Muscle of leg (tissue), 11 donors: ENCODE measurements around the gene RHEB. TPM values are rescaled to one million over a fixed set of nuclear protein-coding genes. Genes with fewer than 3 reads are reported as not detected.

ENCODE experiments used
- DNase-seq: peaks from one replicate; pipeline ENCODE4 v3.0.0; 2013
- H3K27ac ChIP-seq: one replicate; pipeline ENCODE4 v1.5.1; 2013; ENCODE audit warnings: mild to moderate bottlenecking, low read length, control low read depth
- H3K27me3 ChIP-seq: one replicate; pipeline ENCODE4 v1.6.1; 2013; ENCODE audit warnings: low read length; ENCODE audit not compliant: control insufficient read depth, insufficient read depth
- H3K36me3 ChIP-seq: one replicate; pipeline ENCODE4 v1.6.1; 2013; ENCODE audit warnings: low read length; ENCODE audit not compliant: control insufficient read depth, insufficient read depth
- H3K4me1 ChIP-seq: one replicate; pipeline ENCODE4 v1.6.1; 2013; ENCODE audit warnings: low read length; ENCODE audit not compliant: control insufficient read depth, insufficient read depth
- H3K4me3 ChIP-seq: one replicate; pipeline ENCODE4 v1.5.1; 2013; ENCODE audit warnings: low read length, control low read depth
- H3K9me3 ChIP-seq: replicated peaks from 2 replicates; pipeline ENCODE4 v1.6.1; 2013; ENCODE audit warnings: low read depth, low read length; ENCODE audit not compliant: control insufficient read depth
- WGBS: methylation state at CpG from one replicate; pipeline ENCODE4 v1.1.5; 2013; ENCODE audit warnings: missing lambda C conversion rate; ENCODE audit not compliant: insufficient coverage; 5-methylcytosine and 5-hydroxymethylcytosine counted together
- polyA plus RNA-seq, 8 donors: library from polyadenylated mRNA; unstranded; fragments of 120-200 nt; gene quantifications; one replicate each; pipeline versions ENCODE4 v1.2.1 to v1.2.3, GENCODE V29; 2013; ENCODE audit warnings: inconsistent platforms in 1 of 8, low replicate concordance in 1 of 8; ENCODE audit not compliant: insufficient read length in 8 of 8, insufficient read depth in 1 of 8
- total RNA-seq: library from RNA; stranded (reverse); fragments of 120-200 nt; gene quantifications from one replicate; pipeline ENCODE4 v1.2.4, GENCODE V29; 2013

RHEB gene
- total and polyA plus RNA-seq, 9 donors: 75.6 to 101 (median 83.6) TPM

GRCh38 chr7:151428378-151429236 is 91.1 kb downstream of the RHEB start:
- H3K4me1 ChIP-seq: peaks cover 33% of the 10 kb centered on the region
- H3K27me3 ChIP-seq: peaks cover 4% of the 10 kb centered on the region
- H3K27ac ChIP-seq: peak overlapping the region; percentile 24
- H3K9me3 ChIP-seq: no peaks in the 10 kb centered on the region
- H3K36me3 ChIP-seq: no peaks in the 10 kb centered on the region
- DNase-seq: peak; percentile 62
- WGBS: 48% methylated on average over 6 of the region's 13 CpGs
- no peak overlapping the region for H3K4me3 ChIP-seq

DNA sequence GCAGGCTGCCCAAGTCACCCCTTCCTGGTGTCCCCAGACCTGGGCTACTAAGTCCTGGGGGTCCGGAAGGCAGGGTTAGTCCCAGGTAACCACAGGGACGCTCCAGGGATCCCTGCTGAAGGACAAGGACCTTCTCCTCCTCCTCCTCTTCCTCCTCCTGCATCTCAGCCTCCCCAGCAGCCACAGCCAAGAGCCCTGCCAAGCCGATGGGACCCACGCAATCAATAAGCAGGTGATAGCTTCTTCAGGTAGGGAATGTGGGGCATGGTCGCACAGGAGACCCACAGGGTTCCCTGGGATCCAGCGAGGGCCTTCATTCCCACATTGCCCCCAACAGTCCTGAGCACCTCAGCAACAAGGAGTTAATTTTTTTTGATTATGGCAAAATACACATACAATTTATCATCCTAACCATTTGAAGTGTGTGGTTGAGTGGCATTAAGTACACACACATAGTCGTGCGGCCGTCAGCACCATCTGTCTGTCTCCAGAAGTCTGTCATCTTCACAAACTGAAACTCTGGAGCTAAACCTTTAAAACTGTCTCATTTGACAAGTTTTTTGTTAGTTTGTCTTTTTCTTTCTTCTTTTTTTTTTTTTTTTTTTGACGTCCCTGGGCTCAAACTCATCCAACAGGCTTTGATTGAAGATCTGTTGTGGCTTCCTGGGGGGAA is 91.9 kb downstream of the RHEB start:
- Histone ChIP-seq H3K27me3 (peaks cover 4% of the 10 kb centered on the region), H3K36me3 (no peaks in the 10 kb centered on the region), H3K27ac (no peak overlapping the region), H3K4me3 (no peak overlapping the region), H3K9me3 (no peaks in the 10 kb centered on the region), H3K4me1 (peaks cover 33% of the 10 kb centered on the region)
- no peak for DNase-seq
- WGBS: 93% methylated on average over 2 of the region's 10 CpGs

DNA sequence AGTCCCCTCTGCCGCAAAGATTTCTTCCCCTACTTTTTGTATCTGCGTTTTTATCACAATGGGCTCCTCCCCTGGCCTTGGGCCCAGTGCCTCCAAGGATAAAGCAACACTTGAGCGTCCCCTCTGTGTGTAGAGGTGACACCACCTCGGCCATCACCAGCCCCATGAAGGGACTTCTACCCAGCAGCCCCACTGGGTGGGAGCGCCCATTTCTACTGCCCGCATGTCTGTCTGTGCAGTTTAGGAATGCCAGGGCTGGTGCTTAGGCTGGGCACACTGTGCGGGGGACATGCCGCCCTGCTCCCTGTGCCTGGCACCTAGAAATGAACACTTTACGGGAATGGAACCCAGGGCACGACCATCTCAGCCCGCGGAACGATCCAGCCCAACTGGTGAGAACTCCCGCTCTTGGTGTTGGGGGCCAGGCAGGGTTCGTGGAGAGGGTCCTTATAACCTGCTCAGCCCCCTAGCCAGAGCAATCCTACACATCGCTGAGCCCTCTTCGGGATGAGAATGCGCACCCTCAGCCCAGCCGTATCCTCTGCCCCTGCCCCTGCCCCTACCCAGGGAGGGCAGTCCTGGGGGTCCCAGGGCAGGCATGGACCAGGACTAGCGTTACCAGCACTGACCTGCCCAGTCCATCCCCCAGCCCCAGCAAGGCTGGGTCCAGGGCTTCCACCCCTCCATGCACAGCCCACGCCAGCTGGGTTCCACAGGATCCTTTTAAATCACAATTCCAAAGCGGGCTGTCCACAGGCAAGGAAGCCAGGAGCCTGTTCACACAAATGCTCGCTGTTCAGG is 92.6 kb downstream of the RHEB start:
- Histone ChIP-seq H3K36me3 (no peaks in the 10 kb centered on the region), H3K27ac (no peak overlapping the region), H3K9me3 (peaks cover under 1% of the 10 kb centered on the region), H3K4me1 (peaks cover 33% of the 10 kb centered on the region), H3K4me3 (no peak overlapping the region), H3K27me3 (peaks cover 4% of the 10 kb centered on the region)
- WGBS: 85% methylated on average over 19 of the region's 23 CpGs
- no peak for DNase-seq

DNA sequence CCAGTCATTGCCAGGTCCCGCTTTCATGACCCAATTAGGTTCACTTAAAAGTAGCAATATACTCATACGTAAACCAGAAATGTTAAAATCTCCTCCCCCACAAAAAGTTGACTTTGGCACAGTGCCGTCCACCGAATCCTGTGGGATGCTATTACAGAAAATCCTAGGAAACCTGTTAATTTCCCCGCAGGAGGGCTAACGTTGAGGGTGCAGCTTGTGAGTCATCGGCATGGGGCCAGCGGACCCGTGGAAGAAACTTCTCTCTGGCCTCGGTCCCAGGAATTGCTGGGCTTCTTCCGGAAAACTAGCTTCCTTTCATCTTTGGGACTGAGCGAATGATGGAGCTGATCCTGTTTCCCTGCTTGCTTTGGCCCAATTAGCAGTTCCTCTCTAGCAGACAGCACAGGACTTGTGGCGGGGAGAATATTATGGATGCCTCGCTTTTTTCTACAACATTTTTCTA is 93.2 kb downstream of the RHEB start:
- no peaks in the 10 kb centered on the region for H3K36me3 ChIP-seq
- no peak overlapping the region for H3K4me3 ChIP-seq
- H3K9me3 ChIP-seq: peaks cover 5% of the 10 kb centered on the region
- H3K27me3 ChIP-seq: peaks cover 4% of the 10 kb centered on the region
- peaks cover 33% of the 10 kb centered on the region for H3K4me1 ChIP-seq
- H3K27ac ChIP-seq: no peak overlapping the region
- WGBS: 29% methylated on average over 8 of the region's 14 CpGs
- DNase-seq: peak; percentile 85

DNA sequence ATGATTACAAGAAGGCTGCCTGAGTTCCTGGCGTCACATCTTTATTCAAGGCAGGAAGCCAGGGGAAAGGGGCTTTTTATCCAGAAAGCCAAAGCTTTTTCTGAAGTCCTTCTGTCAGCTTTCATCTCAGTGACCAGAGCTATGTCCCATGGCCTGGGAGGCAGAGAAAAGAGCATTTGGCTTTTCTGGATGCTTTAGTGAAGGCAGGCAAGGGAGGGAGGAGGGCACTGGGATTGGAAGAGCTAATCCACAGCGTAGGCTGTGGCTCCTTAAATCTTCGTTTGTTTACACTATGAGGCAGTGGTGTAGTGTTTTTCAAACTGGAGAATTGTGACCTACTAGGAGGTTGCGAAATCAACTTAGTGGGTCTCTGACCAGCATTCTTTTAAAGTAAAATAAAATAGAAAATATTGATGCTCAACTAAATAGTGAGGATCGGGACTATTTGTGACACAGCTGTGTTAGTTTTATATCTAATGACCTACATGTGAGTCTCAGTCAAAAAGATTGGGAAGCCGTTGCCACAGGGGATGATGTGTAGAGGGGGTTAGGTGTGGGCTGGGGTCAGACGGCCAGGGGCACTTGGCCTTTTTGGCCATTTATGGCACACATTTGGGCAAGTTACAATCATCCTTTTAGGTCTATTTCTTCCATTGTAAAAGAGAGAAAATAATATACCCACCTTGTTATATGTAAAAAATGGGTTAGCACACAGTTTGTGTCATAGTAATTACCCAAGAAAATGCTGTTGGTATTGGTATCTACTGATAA is 93.8 kb downstream of the RHEB start:
- Histone ChIP-seq H3K4me3 (no peak overlapping the region), H3K27ac (no peak overlapping the region)

GRCh38 chr7:151424799-151425198 is 94.9 kb downstream of the RHEB start:
- H3K27ac ChIP-seq: no peak overlapping the region
- WGBS: 72% methylated on average over 5 of the region's 5 CpGs
- H3K9me3 ChIP-seq: peaks cover 5% of the 10 kb centered on the region
- H3K4me1 ChIP-seq: peaks cover 27% of the 10 kb centered on the region
- no peak overlapping the region for H3K4me3 ChIP-seq
- DNase-seq: no peak
- peaks cover 4% of the 10 kb centered on the region for H3K27me3 ChIP-seq
- H3K36me3 ChIP-seq: no peaks in the 10 kb centered on the region

More for the DNA sequence above, 93.8 kb downstream of the RHEB start:
- no peak for DNase-seq
- Histone ChIP-seq H3K9me3 (peaks cover 5% of the 10 kb centered on the region), H3K36me3 (no peaks in the 10 kb centered on the region), H3K27me3 (peaks cover 4% of the 10 kb centered on the region), H3K4me1 (peaks cover 33% of the 10 kb centered on the region)
- WGBS: no CpG with 5 or more reads among the region's 7 CpGs

GRCh38 chr7:151423936-151424335 is 95.8 kb downstream of the RHEB start:
- no peak for DNase-seq
- H3K36me3 ChIP-seq: no peaks in the 10 kb centered on the region
- WGBS: 69% methylated on average over 2 of the region's 5 CpGs

DNA sequence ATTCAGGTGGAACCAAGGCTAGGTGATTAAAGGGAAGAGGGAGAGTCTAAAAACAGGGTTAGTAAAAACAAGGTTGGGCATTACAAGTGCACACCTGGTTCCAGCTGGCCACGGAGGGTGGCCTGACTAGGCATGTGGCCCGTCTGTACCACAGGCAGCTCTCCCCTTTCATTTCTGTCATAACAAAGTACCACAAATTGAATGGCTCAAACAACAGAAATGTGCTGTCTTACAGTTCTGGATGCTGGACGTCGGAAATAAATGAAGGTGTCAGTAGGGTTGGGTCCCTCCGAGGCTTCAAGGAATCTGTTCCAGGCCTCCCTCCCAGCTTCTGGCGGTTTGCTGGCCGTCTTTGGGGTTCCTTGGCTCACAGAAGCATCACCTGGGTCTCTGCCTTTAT is 96.5 kb downstream of the RHEB start:
- Histone ChIP-seq H3K9me3 (peaks cover 8% of the 10 kb centered on the region), H3K27ac (no peak overlapping the region), H3K4me3 (no peak overlapping the region), H3K4me1 (peaks cover 13% of the 10 kb centered on the region), H3K36me3 (no peaks in the 10 kb centered on the region), H3K27me3 (peaks cover 4% of the 10 kb centered on the region)
- no peak for DNase-seq
- 72% methylated on average over 7 of the region's 7 CpGs for WGBS

More at GRCh38 chr7:151423936-151424335, 95.8 kb downstream of the RHEB start:
- peaks cover 8% of the 10 kb centered on the region for H3K9me3 ChIP-seq
- no peak overlapping the region for H3K27ac ChIP-seq
- peaks cover 4% of the 10 kb centered on the region for H3K27me3 ChIP-seq
- no peak overlapping the region for H3K4me3 ChIP-seq
- H3K4me1 ChIP-seq: peaks cover 19% of the 10 kb centered on the region

DNA sequence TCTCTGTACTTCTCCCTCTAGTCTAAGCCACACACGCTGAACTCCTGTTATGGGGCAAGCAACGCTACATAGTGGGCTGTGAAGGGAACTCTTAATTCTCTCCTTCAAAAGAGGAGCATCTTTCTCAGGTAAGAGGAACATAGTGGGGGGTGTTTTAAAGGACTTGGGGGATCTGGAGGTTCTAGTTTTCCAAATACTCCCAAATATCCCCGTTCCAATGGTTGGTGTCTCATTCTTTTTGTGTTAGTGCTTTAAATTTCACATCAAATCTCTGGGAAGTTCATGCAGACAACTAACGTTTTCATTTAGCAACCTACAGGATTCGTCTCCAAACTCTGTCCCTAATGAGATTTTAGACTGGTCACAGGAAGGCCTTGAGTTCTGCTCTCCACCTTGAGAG is 97.5 kb downstream of the RHEB start:
- Histone ChIP-seq H3K27ac (no peak overlapping the region), H3K4me1 (peaks cover 8% of the 10 kb centered on the region), H3K36me3 (no peaks in the 10 kb centered on the region), H3K4me3 (no peak overlapping the region), H3K9me3 (peaks cover 8% of the 10 kb centered on the region), H3K27me3 (no peaks in the 10 kb centered on the region)
- no peak for DNase-seq
- 88% methylated on average over 2 of the region's 5 CpGs for WGBS
